ENCODE data around the gene RFX4. TPM values are rescaled to one million over a fixed set of nuclear protein-coding genes. Genes with fewer than 3 reads are reported as not detected.

The RFX4 gene
- total RNA-seq, 1 donor from 2014 or later = not detected

DNA sequence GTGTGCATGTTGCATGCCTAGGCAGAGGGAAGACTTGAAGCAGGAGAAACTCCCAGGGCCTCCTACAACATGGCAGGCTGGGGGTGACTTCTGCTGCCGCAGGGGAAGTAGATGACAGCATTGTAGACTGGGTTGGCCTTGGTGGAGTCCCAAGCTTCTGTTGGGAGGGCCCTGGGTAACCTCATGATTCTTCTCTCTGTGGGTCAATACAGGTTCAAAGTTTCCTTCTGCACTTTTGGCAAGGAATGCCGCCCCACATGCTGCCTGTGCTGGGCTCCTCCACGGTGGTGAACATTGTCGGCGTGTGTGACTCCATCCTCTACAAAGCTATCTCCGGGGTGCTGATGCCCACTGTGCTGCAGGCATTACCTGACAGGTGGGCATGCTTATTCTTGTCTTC lies 113.3 kb downstream of the RFX4 start:
- TF ChIP-seq, protein P1, sequence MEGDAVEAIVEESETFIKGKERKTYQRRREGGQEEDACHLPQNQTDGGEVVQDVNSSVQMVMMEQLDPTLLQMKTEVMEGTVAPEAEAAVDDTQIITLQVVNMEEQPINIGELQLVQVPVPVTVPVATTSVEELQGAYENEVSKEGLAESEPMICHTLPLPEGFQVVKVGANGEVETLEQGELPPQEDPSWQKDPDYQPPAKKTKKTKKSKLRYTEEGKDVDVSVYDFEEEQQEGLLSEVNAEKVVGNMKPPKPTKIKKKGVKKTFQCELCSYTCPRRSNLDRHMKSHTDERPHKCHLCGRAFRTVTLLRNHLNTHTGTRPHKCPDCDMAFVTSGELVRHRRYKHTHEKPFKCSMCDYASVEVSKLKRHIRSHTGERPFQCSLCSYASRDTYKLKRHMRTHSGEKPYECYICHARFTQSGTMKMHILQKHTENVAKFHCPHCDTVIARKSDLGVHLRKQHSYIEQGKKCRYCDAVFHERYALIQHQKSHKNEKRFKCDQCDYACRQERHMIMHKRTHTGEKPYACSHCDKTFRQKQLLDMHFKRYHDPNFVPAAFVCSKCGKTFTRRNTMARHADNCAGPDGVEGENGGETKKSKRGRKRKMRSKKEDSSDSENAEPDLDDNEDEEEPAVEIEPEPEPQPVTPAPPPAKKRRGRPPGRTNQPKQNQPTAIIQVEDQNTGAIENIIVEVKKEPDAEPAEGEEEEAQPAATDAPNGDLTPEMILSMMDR (IDR thresholded peaks at IDR 0.05) = no peak
- Histone ChIP-seq H3K9me3 (no peaks in the 10 kb centered on the region), H3K36me3 (no peaks in the 10 kb centered on the region), H3K4me1 (no peaks in the 10 kb centered on the region), H3K27ac (no peak overlapping the region), H3K4me3 (no peak overlapping the region), H3K27me3 (no peaks in the 10 kb centered on the region)
- intact Hi-C loops (cut with DNase I) = no loop called here
- ATAC-seq (no peak), DNase-seq (no peak)

DNA sequence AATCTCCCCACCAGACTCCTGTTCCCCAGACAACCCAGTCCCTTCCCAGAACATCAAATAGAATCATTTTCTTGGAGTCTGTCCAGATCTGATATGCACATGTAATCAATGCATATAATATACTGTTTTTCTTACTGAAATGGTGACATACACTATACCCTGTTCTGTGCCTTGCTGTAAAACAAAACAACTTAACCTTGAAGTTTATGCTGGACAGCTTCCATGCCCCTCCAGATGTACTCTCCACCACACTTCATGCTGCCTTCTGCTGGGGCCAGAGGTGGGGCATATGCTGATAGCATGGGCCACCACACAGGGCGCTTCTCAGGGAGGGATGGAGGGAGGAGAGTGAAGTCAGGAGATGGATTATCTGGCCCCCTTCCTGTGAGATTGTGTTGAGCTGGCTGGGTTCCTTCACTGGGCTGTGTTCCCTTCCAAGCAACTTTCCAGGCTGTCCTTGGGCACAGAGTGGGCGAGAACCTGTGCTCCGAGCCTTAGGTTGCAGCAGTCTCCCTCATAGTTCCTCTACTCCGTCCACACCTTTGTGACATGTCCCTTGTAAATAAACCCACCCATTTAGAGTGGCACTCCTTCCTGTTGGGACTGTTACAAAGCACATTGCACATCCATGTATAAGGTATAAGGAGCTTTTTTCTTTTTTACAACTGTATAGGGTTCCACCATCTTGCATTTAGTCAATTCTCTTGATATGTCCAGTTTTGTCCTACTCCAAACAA lies 114.0 kb downstream of the RFX4 start:
- intact Hi-C loops (cut with DNase I) = no loop called here
- TF ChIP-seq, protein P1 (IDR thresholded peaks at IDR 0.05) = no peak

DNA sequence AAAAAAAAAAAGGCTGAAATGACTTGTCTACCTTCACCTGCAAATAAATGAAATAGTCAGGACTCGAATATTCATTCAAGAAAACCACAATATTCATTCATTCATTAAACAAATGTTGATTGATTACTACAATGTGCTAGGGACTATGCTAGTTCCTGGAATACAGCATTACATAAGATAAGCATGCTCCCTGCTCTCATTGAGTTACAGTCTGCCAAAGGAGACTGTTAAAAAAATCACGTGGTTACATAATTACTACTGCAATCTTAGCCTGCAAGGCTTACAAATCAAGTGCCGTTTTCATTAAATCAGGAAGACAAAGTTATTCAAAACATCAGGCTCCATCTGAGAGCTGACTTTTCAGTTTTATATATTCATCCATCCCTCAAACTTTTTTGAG lies 121.3 kb downstream of the RFX4 start:
- Histone ChIP-seq H3K4me1 (no peaks in the 10 kb centered on the region), H3K4me3 (no peak overlapping the region), H3K9me3 (no peaks in the 10 kb centered on the region), H3K27ac (no peak overlapping the region), H3K27me3 (no peaks in the 10 kb centered on the region), H3K36me3 (no peaks in the 10 kb centered on the region)
- intact Hi-C loops (cut with DNase I) = no loop called here
- peak; percentile 77 for ATAC-seq
- TF ChIP-seq, protein P1 (IDR thresholded peaks at IDR 0.05) = no peak
- no peak for DNase-seq

More for the DNA sequence above, 114.0 kb downstream of the RFX4 start:
- H3K4me3 ChIP-seq = no peak overlapping the region
- no peaks in the 10 kb centered on the region for H3K36me3 ChIP-seq
- H3K27ac ChIP-seq = no peak overlapping the region
- ATAC-seq (no peak), DNase-seq (no peak)
- no peaks in the 10 kb centered on the region for H3K4me1 ChIP-seq
- H3K9me3 ChIP-seq = no peaks in the 10 kb centered on the region
- no peaks in the 10 kb centered on the region for H3K27me3 ChIP-seq

DNA sequence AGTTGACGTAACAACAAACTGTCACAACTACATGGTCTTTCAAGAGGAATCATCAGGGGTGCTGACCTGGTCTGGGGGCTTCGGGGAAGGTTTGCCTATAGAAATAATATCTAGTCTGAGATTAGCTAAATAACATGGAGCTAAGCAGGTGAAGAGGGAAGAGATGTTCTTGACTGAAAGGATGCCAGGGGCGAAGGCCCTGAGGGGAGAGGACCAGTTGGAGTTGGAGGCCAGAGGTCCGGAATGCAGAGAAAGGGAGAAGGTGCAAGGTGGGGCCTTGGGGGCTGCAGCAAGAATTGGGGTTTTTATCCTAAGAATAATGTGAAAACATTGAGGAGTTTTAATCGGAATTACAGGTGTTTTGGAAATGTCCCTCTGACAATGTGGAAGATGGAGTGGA lies 123.2 kb downstream of the RFX4 start:
- Histone ChIP-seq H3K36me3 (no peaks in the 10 kb centered on the region), H3K27ac (no peak overlapping the region), H3K4me3 (no peak overlapping the region), H3K4me1 (no peaks in the 10 kb centered on the region), H3K27me3 (peaks cover 3% of the 10 kb centered on the region), H3K9me3 (no peaks in the 10 kb centered on the region)
- TF ChIP-seq, protein P1 (IDR thresholded peaks at IDR 0.05) = no peak
- no peak for DNase-seq
- intact Hi-C loops (cut with DNase I) = no loop called here
- ATAC-seq = no peak

DNA sequence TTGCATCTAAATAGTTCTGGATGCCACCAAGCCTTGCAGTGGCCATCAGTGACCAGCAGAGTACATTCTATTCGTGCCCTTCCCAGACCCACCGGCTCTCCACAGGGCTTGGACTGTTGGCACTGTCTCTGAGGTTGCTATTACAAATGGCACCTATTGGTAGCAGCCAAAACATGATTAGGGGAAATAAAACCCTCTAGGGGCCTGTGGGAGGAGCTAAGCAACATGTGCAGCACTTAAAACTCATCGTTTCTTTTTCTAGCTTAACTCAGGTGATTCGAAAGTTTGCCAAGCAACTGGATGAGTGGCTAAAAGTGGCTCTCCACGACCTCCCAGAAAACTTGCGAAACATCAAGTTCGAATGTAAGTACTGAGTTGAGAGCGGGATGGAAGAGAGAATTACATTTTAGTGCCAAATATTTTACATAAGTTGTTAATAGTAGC lies 126.3 kb downstream of the RFX4 start:
- no peak for DNase-seq

More for the DNA sequence above, 126.3 kb downstream of the RFX4 start:
- peaks cover 9% of the 10 kb centered on the region for H3K27me3 ChIP-seq
- no peaks in the 10 kb centered on the region for H3K4me1 ChIP-seq
- H3K27ac ChIP-seq = no peak overlapping the region
- no peaks in the 10 kb centered on the region for H3K9me3 ChIP-seq
- intact Hi-C loops (cut with DNase I) = no loop called here
- no peaks in the 10 kb centered on the region for H3K36me3 ChIP-seq
- peak; percentile 76 for ATAC-seq
- TF ChIP-seq, protein P1 (IDR thresholded peaks at IDR 0.05) = peak; percentile 18
- H3K4me3 ChIP-seq = no peak overlapping the region
